Lower leg skin (tissue), 4 donors: ENCODE measurements around the gene YKT6. TPM values are rescaled to one million over a fixed set of nuclear protein-coding genes. Genes with fewer than 3 reads are reported as not detected.

Experiments used
- DNase-seq, 2 donors: peaks; one replicate each; pipeline ENCODE4 v3.0.0-alpha.2; 2019; ENCODE audit warnings: low spot score in 2 of 2
- H3K4me3 ChIP-seq: fragments of 200-600 bp; sonication (generic); 2 replicates; pipeline ENCODE4 v1.5.1; 2017; ENCODE audit warnings: mild to moderate bottlenecking, low read depth; ENCODE audit not compliant: poor library complexity, severe bottlenecking
- CTCF ChIP-seq, 3 donors: fragments of 450-650 bp; IDR thresholded peaks; one replicate each; pipeline ENCODE4 v1.5.1; 2016; ENCODE audit warnings: antibody characterized with exemption in 3 of 3, mild to moderate bottlenecking in 3 of 3, moderate library complexity in 2 of 3
- POLR2A ChIP-seq, 2 donors: fragments of 450-650 bp; IDR thresholded peaks; one replicate each; pipeline ENCODE4 v1.6.1; 2016 to 2017; ENCODE audit warnings: antibody characterized with exemption in 2 of 2, mild to moderate bottlenecking in 1 of 2, moderate library complexity in 1 of 2
- WGBS, 2 donors: methylation state at CpG; one replicate each; pipeline ENCODE4 v1.1.5; 2018; 5-methylcytosine and 5-hydroxymethylcytosine counted together
- intact Hi-C: fragments of 100-400 bp; cut with DNase I; formaldehyde crosslinking; loops from one replicate; pipeline ENCODE4 v1.15.0; 2023; ENCODE audit warnings: low total_unique reads
- total RNA-seq, 4 donors: library from RNA; depleted of rRNA; stranded (reverse); fragments of >200 nt; gene quantifications; one replicate each; pipeline ENCODE4 v1.1.0, GENCODE V29; 2016

The YKT6 gene
- total RNA-seq = 10 to 100 TPM; 38.5 to 51.3 (median 44.3) TPM

- TF ChIP-seq CTCF (IDR thresholded peaks at IDR 0.05) (peak in 1 of 3 donors; percentile 29), POLR2A (IDR thresholded peaks at IDR 0.05) (no peak)
- intact Hi-C loops = no loop called here
- peak within 1 kb of the TSS; percentile 97 for H3K4me3 ChIP-seq
- peak; percentile 90 to 98 for DNase-seq
- 0% methylated on average over 34 to 49 of the region's 58 CpGs for WGBS, 2 donors
Observed at GRCh38 chr7:44200699-44201461, at the start of gene YKT6. YKT6 (plus strand) TSS chr7:44200978; CDS start chr7:44201136, 158 bp downstream.

- peak in 1 of 2 donors; percentile 81 for DNase-seq
Observed at GRCh38 chr7:44151956-44152355, 48.8 kb upstream of the YKT6 start.

GRCh38 chr7:44152971-44153947, 47.5 kb upstream of the YKT6 start:
- intact Hi-C loops = no loop called here
- 84 to 86% methylated on average over 21 of the region's 22 CpGs for WGBS, 2 donors
- H3K4me3 ChIP-seq = no peak overlapping the region
- no peak for TF ChIP-seq POLR2A (IDR thresholded peaks at IDR 0.05)
- no peak for TF ChIP-seq CTCF (IDR thresholded peaks at IDR 0.05)
- DNase-seq = peak in 1 of 2 donors; percentile 70

More at GRCh38 chr7:44151956-44152355, 48.8 kb upstream of the YKT6 start:
- H3K4me3 ChIP-seq = no peak overlapping the region
- intact Hi-C loops = no loop called here
- TF ChIP-seq POLR2A (IDR thresholded peaks at IDR 0.05) (no peak), CTCF (IDR thresholded peaks at IDR 0.05) (no peak)
- WGBS, 2 donors = 94 to 98% methylated on average over 9 of the region's 9 CpGs

GRCh38 chr7:44153948-44154335, 46.8 kb upstream of the YKT6 start:
- peak in 1 of 2 donors; percentile 64 for DNase-seq
- intact Hi-C loops = no loop called here
- no peak overlapping the region for H3K4me3 ChIP-seq
- TF ChIP-seq POLR2A (IDR thresholded peaks at IDR 0.05) (no peak), CTCF (IDR thresholded peaks at IDR 0.05) (no peak)
- WGBS, 2 donors = 83 to 92% methylated on average over 5 of the region's 5 CpGs

- intact Hi-C loops = no loop called here
- no peak overlapping the region for H3K4me3 ChIP-seq
- TF ChIP-seq CTCF (IDR thresholded peaks at IDR 0.05) = no peak
- no peak for TF ChIP-seq POLR2A (IDR thresholded peaks at IDR 0.05)
- WGBS, 2 donors = 73 to 87% methylated on average over 3 of the region's 3 CpGs
- peak in 1 of 2 donors; percentile 36 for DNase-seq
Observed at GRCh38 chr7:44154703-44155102, 46.1 kb upstream of the YKT6 start.
